Stimulated activated CD4-positive, alpha-beta T cell treated with anti-CD3 and anti-CD28 coated beads, Interleukin-15, amount 100 ng/mL, for 1 hour (primary cell): ENCODE results near the gene NLRC4.
"Not testable (repeated sequence)": the region's sequence is repeated elsewhere in the genome, so short reads cannot be mapped to it uniquely, and the experiment has no call there.

Source experiments
- DNase-seq, 2 donors: peaks; one replicate each; pipeline ENCODE4 v3.0.0-alpha.2; 2020; ENCODE audit warnings: low read depth in 1 of 2, low spot score in 1 of 2

The NLRC4 gene

GRCh38 chr2:32249731-32250236, 14.9 kb downstream of the NLRC4 start:
- no peak for DNase-seq

- no peak for DNase-seq
These were observed 16.4 kb downstream of the NLRC4 start for GRCh38 chr2:32248299-32248698.

GRCh38 chr2:32246911-32247310, 17.8 kb downstream of the NLRC4 start:
- no peak for DNase-seq

DNA sequence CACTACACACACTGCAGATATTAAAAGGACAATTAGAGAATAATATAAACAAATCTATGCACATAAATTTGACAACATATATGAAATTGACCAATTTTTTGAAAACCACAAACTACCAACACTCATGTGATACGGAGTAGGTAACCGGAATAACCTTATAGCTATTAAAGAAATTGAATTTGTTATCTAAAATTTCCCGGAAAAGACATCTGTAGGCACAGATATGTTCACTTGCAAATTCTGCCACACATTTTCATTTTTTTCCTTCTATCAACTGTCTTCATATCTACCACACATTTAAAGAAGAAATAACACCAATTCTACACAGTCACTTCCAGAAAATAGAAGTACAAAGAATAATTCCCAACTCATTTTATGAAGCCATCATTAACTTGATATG, 22.4 kb downstream of the NLRC4 start:
- DNase-seq, result no peak

GRCh38 chr2:32237996-32238395, 26.7 kb downstream of the NLRC4 start:
- no peak for DNase-seq

- no peak for DNase-seq
These were observed 27.2 kb downstream of the NLRC4 start for GRCh38 chr2:32237488-32237887.

- no peak for DNase-seq
These were observed 29.4 kb downstream of the NLRC4 start for GRCh38 chr2:32235315-32235714.

GRCh38 chr2:32231959-32232358, 32.7 kb downstream of the NLRC4 start:
- no peak for DNase-seq

GRCh38 chr2:32229635-32230034, 35.1 kb downstream of the NLRC4 start:
- no peak for DNase-seq

DNA sequence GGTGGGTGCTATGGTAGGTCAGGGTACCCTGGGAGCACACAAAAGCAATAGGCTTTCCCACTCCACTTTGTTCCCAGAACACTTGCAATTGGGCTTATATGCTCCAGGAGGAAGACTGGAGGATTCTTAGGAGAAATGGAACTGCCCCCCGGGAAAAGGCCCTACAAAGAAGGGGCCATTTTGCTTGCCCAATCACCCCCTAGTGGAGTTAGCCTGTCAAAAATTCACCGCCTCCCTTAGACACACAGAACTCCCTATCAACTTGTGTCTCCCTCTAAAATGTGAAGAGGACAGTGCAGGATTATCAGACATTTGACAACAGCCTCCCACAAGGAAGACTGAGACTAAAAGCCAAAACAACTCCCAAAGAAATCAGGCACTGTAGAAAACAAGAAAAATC, 36.5 kb downstream of the NLRC4 start:
- no peak for DNase-seq

- DNase-seq, result no peak
These were observed 37.2 kb downstream of the NLRC4 start for GRCh38 chr2:32227492-32227891.

DNA sequence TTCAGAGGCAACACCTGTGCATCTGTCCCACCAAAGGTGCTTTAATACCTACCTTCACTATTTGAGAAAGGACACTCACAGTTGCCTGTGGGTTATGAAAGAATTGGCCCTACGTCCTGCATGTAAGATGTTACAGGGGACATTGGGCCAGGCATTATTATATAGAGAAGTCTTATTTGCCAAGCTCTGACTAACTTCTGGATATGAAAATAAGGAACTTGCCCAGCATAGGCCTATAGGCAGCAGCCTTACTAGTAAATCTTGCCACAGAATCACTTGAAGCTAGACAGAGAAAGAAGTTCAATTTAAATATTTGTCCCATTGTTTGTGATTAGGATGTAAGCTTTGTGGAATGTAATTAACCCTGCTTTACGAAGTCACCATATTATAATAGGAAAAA, 41.7 kb downstream of the NLRC4 start:
- DNase-seq, result no peak

- no peak for DNase-seq
These were observed 44.2 kb downstream of the NLRC4 start for GRCh38 chr2:32220445-32220844.

DNA sequence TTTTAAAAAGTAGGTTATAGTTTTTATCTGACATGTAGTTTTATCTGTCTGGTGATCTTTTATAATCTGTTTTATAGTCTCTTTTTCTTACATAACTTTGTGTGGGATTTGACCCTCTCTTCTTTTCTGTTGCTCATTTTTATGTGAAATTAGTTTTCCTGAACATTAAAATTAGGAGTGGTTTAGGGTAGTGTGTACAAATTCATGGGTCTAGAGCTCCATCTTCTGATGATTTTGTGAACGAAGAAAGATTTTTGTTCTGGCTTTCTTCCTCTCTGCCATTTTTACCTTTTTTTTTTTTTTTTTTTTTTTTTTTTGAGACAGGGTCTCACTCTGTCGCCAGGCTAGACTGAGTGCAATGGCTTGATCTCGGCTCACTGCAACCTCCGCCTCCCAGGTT, 52.4 kb downstream of the NLRC4 start:
- no peak for DNase-seq

GRCh38 chr2:32210767-32211408, 53.8 kb downstream of the NLRC4 start:
- DNase-seq, result no peak

DNA sequence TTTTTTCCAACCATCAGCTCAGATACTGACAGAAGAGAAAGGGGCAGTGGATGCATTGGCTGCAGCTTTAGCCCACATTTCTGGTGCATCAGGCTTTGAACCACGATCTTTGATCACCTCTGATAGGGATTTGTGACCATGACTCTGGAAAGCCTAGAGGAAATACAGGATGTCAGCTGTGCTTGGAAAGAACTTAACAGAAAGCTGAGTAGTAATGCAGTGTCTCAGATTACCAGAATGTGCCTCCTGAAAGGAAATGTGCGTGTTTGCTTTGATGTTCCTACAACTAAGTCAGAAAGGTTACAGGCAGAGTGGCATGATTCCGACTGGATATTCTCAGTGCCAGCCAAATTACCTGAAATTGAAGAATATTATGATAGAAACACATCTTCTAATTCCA, 61.3 kb downstream of the NLRC4 start:
- DNase-seq, result not testable (repeated sequence)

GRCh38 chr2:32200814-32201213, 63.9 kb downstream of the NLRC4 start:
- no peak for DNase-seq

- no peak for DNase-seq
These were observed 72.3 kb downstream of the NLRC4 start for GRCh38 chr2:32192418-32192817.

GRCh38 chr2:32189011-32189410, 75.7 kb downstream of the NLRC4 start:
- DNase-seq, result no peak

GRCh38 chr2:32182667-32183066, 82.0 kb downstream of the NLRC4 start:
- no peak for DNase-seq
